Inflammatory macrophage (primary cell): ENCODE results near the gene TOMT.

ENCODE experiments used
- DNase-seq, 2 donors: peaks; one replicate each; pipeline ENCODE4 v3.0.0-alpha.2; 2020 to 2022
- total RNA-seq, 18 experiments: gene quantifications; one replicate each; lab custom pipeline; 2026; ENCODE audit warnings: mixed read lengths in 6 of 18, inconsistent platforms in 2 of 18; lab: John Stamatoyannopoulos, UW

TOMT gene, protein sequence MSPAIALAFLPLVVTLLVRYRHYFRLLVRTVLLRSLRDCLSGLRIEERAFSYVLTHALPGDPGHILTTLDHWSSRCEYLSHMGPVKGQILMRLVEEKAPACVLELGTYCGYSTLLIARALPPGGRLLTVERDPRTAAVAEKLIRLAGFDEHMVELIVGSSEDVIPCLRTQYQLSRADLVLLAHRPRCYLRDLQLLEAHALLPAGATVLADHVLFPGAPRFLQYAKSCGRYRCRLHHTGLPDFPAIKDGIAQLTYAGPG
- 0 to 0.03 (median 0) reads per million in 18 experiments for total RNA-seq

DNA sequence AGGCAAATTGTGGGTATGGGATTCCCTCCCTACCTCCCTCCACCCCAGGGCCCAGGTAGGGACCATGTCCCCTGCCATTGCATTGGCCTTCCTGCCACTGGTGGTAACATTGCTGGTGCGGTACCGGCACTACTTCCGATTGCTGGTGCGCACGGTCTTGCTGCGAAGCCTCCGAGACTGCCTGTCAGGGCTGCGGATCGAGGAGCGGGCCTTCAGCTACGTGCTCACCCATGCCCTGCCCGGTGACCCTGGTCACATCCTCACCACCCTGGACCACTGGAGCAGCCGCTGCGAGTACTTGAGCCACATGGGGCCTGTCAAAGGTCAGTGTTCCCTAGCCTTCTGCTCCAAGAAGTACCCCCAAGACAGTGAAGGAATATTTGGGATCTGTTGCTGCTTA, at the start of gene TOMT:
Gene TOMT, plus strand, starts transcription at position 37 of the 400 bp plus-strand sequence. Its CDS starts 28 bp downstream, at position 65.
- DNase-seq = no peak

- DNase-seq = no peak
Measured at GRCh38 chr11:72058416-72059034, 47.2 kb upstream of the TOMT start.

GRCh38 chr11:72061739-72062396, 43.9 kb upstream of the TOMT start:
- DNase-seq = no peak

GRCh38 chr11:72066855-72067254, 38.9 kb upstream of the TOMT start:
- DNase-seq = no peak

- DNase-seq = no peak
Measured at GRCh38 chr11:72067266-72067665, 38.5 kb upstream of the TOMT start.

GRCh38 chr11:72067676-72068075, 38.0 kb upstream of the TOMT start:
- no peak for DNase-seq

- DNase-seq = peak; percentile 53 to 71
Measured at GRCh38 chr11:72069200-72069599, 36.5 kb upstream of the TOMT start.

GRCh38 chr11:72069787-72070251, 35.9 kb upstream of the TOMT start:
- DNase-seq = peak; percentile 93 to 98

GRCh38 chr11:72070491-72070890, 35.2 kb upstream of the TOMT start:
- DNase-seq = no peak

GRCh38 chr11:72072348-72072747, 33.4 kb upstream of the TOMT start:
- DNase-seq = peak in 1 of 2 donors; percentile 36

DNA sequence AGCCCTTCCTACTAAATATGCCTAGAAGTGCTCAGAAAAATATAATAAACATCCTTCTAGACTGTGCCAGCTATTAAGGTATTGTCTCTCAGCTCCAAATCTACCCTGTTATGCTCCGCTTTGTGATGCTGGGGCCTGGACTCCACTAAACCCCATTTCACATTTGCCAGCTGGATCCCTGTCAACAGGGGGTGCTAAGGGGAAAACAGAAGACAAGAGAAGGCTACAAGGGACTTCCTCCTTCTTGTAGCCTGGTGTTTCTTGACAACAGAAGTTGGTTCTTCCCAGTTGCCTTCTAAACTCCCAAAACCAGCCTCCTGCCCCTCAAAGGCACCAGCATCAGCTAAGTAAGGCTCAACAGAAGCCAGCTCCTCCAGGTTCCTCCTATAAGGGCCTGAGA, 30.6 kb upstream of the TOMT start:
- peak; percentile 75 to 80 for DNase-seq

GRCh38 chr11:72075756-72076155, 30.0 kb upstream of the TOMT start:
- DNase-seq = no peak

DNA sequence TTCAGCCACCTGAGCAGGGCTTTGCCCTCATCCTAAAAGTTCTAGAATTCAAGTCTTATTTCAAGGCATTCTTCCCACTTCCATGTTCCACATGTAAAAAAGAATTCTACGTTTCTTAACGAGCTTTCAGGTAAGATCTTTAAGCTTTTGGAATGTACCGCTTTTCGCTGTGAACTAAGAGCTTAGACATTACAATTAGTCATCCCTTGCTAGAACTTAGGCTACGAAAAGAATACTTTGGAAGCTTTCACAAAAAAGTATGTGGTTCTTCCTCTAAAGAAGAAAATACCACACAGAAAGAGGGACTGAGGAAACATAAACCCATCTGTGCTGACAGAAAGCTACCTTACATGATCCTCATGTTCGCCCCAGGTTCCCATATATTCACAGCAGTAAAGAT, 27.2 kb upstream of the TOMT start:
- no peak for DNase-seq

DNA sequence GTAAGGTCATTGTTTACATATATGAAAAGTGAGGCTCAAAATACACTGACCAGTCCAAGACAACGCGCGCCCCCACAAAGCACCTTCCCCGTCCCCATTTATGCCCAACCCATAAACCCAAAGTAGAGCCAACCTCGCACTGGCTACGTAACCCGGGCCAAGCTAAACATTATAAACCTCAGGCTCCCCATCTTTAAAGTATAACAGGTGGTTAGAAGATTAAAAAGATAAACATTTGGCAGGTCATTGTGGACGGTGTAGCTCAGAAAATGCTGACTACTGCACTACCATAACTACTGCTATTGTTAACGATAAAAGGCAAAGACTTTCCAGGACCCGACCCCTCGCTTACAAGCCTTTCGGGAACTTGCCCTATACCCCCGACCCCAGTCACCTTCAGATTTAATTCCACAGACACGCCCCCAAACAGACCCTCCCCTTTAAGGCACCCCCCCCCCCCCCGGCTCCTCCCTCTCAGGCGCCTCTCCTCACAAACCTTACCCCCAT, 25.9 kb upstream of the TOMT start:
- DNase-seq = no peak

GRCh38 chr11:72080326-72081183, 25.2 kb upstream of the TOMT start, which contains the start of the genes LRRC51 and NUMA1:
TSS of gene LRRC51 (plus strand) at chr11:72080850. CDS start at chr11:72089084, 8,234 bp downstream.
TSS of gene NUMA1 (minus strand) at chr11:72080542. CDS start at chr11:72035943, 44,599 bp downstream.
- DNase-seq = peak; percentile 100

DNA sequence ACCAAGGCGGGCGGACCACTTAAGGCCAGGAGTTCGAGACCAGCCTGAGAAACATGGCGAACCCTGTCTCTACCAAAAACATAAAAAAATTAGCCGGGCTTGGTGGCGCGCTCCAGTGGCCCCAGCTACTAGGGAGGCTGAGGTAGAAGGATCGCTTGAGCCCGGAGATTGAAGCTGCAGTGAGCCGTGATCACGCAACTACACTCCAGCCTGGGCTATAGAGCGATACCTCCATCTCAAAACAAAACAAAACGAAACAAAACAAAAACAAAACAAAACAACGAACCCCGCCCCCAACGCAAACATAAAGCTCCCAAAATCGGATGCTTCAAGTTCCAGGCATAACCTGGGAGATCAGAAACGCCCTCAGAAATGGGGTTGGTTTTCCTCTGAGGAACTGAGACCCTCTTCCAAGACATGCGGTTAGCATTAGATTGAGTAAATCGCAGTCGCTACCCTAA, 24.5 kb upstream of the TOMT start:
- DNase-seq = no peak

DNA sequence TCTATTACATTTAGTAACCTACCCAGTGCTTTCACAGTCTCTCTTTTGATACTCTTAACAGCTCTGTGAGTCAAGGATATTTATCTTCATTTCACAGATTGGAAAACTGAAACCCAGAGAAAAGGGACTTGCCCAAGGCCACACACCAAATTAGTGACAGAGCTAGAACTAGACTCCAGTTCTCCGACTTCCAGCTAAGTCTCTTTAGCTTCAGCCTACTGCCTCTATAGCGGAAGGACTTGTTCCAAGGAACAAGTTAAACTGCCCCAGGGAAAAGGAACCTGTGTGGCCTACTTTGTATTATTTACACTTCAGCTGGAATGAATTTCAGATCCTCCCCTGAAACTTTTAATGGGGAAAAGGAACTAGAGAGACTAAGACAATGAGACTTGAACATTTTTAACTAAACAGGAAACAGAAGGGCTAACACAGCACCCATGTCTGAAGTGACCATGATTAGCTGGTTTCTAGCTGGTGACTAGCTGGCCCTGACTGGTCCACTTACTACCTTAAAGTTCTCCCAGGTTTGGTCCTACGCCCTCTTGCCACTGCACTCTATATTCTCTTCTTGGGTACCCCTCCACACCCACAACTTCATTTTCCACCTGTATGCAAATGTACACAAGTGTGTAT, 23.8 kb upstream of the TOMT start:
- DNase-seq = no peak

GRCh38 chr11:72083414-72083813, 22.3 kb upstream of the TOMT start:
- DNase-seq = no peak

- DNase-seq = no peak
Measured at GRCh38 chr11:72084076-72084475, 21.6 kb upstream of the TOMT start.

DNA sequence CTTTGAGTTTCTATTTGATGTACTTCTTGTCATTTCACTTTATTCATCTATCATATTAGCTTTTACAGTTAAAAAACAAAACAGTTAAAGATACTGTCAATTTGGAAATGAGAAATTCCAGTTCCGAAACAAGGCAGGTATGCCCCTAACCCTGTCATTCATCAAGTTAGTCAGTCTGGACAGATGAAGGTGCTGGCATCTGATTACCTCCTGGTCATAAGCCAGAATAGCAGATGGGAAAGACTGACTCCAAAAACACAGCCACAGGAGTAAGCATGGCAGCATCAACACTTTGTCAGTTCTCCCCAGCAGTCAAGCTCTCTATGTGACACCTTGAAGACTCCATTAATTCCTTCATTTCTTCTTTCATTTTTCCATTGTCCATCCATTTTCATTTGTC, 20.8 kb upstream of the TOMT start:
- no peak for DNase-seq

DNA sequence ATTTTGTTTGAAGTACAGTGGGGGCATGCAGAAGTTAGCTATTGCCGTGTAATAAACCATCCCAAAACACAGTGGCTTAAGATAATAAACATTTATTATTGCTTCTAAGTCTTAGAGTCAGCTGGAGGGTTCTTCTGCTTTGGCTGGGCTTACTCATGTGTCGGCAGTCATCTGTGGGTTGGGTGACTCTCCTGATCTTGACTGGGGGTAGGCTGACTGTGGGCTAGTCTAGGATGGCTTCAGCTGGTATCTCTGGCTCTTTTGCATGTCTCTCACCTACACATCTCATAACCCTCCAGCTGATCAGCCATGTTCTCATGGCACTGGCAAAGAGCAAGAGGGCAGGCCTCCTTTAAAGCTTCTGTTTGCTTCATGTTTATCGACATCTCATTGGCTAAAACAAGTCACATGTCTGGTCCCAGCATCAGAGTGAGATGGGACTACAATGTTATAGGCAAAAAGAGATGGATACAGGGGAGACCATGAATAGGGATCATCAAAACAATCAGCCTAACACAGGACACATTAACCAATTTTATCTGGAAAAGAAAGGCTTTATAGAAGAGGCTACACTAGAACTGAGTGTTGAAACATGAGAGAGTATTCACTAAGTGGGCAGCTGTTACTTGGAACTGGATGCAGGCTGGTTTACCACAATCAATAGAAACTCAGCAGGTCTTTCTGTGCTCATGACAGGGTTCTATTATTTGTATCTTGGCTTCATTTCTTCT, 19.9 kb upstream of the TOMT start:
- DNase-seq = peak in 1 of 2 donors; percentile 55
